HK-2 (cell line): ENCODE data around the gene DNLZ.

Experiments
- DNase-seq: peaks from one replicate; pipeline ENCODE4 v3.0.0-alpha.2; 2018; ENCODE audit not compliant: unreplicated experiment

The DNLZ gene

DNA sequence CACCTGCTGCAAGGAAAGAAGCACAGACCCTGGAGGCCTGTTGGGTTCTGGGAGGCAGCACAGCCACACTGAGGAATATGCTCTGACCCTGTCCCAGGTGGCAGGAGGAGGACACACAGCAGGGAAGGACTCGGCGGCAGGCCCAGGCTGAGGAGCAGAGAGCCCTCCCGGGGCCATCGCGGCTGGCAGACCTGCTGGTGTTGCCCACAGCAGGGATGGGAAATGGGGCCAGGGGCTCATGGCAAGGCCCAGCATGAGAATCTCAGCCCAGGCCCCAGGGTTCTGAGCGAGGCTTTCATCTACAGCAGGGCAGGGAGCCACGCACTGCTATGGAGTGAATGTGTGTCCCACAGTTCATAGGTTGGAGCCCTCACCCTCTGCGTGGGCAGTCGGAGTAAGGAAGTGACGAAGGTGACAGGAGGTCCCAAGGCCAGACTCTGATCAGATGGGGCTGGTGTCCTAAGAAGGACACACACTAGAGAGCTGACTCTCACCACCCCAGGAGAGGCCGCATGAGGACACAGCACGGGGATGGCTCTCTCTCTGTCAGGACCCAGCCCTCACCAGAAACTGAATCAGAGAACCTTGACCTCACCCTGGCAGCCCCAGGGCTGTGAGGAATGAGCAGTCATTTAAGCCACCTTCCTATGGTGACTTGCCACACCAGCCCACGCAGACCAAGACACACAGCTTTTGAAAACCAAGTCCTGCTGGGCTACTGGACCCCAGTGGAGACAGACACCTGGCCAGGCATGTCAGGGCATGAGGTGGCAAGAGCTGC, 46.5 kb downstream of the DNLZ start:
- no peak for DNase-seq

DNA sequence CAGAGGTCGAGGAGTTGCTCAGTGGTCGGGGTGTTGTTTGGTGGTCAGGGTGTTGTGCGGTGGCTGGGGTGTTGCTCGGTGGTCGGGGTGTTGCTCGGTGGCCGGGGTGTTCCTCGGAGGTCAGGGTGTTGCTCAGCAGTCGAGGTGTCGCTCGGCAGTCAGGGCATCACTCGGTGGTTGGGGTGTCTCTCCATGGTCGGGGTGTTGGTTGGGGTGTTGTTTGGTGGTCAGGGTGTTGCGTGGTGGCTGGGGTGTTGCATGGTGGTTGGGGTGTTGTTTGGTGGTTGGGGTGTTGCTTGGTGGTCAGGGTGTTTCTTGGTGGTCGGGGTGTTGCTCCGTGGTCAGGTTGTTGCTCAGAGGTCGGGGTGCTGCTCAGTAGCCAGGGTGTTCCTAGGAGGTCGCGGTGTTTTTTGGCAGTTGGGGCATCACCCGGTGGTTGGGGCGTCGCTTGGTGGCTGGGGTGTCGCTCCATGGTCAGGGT, 47.2 kb downstream of the DNLZ start:
- DNase-seq: no peak

DNA sequence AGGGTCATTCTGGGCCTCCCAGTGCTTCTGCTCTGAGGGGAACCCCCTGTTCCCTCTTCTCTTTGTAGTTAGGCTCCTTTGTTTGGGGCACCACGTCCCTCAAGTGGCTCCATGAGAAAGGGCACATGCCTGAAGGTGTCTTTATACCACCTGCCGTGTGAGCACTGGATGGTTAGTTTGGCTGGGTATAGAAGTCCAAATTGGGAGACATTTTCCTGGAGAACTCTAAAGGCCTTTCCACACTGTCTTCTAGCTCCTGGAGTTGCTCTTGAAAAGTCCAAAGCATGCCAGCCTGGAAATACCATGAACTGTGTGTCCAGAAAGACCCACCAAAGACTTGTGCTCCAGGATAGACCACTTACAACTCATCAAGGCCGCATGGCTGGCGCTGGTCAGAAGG, 48.6 kb downstream of the DNLZ start:
- DNase-seq: no peak

DNA sequence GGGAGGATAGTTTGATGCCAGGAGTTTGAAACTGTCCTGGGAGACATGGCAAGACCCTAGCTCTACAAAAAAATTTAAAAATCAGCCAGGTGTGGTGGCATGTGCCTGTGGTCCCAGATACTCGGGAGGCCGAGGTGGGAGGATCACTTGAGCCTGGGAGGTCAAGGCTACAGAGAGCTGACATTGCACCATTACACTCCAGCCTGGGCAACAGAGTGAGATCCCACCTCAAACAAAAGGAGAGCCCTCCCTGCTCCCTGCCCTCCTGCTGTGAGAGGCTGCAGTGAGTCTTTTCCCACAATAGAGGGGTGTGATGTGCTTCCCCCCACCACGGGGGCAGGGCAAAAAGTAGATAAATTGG, 49.5 kb downstream of the DNLZ start:
- no peak for DNase-seq

DNA sequence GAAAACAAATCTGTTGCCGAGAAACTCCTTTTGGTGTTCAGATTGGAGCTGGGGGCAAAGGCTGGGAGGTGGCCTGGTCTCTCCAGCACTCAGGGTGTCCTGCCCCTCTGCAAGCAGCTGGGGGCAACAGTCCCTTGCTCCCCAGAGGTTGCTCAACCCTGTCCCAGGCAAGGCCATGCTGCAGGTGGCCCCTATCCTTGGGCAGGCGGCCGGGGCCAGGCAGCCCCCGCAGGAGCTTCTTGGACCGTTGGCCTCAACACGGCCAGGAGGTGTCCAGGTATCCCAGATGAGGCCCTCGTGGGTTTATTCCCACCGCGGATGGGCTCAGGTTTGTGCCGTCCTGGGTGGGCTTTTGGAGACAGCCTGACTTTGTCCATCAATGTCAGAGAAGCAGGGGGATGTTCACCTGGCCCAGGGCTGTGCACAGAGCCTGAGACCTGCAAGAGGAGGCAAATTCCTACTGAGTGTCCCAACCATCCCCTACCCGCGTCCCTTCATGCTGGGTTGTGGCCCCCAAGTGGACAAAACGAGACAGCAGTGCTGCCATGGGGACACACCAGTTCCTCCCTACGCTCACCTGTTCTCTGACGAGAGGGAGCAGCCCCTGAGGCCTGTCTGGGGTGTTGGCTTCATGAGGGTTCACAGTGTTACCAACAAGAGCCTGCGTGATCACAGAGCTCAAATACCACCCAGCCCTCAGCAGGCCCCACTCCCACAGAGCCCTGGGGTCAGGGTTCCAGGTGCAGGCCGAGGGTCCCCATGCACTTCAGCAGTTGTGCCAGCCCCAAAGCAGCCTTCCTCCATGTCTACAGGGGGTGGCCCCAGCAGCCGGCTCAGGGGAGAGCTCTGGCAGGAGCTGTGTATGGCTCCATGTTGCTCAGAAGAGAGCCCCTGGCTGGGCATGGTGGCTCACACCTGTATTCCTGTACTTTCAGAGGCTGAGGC, 50.2 kb downstream of the DNLZ start:
- DNase-seq: no peak

DNA sequence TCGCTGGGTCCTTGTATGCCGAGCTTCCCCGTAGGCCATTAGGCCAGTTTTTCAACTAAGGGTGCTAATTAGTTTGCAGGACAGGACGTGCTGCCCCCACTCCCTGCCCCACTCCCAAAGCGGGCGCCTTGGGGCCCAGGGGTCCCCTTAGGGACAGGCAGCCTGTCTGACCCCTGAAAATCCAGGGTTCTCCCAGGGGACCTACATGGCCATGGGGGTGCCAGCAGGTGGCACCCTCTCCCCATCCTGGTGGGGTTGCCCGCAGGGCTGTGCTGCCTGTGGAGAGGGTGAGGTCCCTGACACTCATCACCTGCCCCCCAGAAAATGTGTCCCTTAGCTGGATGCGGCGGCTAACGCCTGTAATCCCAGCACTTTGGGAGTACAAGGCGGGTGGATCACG, 51.1 kb downstream of the DNLZ start:
- DNase-seq: peak; percentile 46

DNA sequence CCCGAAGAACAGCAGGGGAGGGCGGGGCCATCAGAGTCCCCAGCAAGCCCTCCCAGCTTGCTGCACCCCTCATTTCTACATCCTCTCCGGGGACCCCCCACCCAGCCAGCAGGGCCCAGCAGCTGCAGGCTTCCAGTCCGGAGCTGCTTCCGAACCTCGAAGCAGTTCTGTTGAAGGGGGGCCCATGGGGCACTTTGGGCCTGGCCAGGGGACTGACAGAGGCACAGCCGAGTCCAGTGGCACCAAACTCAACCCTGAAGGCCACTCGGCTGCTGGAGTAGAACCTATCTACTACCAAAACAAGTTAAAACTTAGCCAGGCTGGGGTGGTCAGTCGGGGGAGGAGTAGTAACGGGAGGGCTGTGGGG, 51.6 kb downstream of the DNLZ start:
- no peak for DNase-seq

DNA sequence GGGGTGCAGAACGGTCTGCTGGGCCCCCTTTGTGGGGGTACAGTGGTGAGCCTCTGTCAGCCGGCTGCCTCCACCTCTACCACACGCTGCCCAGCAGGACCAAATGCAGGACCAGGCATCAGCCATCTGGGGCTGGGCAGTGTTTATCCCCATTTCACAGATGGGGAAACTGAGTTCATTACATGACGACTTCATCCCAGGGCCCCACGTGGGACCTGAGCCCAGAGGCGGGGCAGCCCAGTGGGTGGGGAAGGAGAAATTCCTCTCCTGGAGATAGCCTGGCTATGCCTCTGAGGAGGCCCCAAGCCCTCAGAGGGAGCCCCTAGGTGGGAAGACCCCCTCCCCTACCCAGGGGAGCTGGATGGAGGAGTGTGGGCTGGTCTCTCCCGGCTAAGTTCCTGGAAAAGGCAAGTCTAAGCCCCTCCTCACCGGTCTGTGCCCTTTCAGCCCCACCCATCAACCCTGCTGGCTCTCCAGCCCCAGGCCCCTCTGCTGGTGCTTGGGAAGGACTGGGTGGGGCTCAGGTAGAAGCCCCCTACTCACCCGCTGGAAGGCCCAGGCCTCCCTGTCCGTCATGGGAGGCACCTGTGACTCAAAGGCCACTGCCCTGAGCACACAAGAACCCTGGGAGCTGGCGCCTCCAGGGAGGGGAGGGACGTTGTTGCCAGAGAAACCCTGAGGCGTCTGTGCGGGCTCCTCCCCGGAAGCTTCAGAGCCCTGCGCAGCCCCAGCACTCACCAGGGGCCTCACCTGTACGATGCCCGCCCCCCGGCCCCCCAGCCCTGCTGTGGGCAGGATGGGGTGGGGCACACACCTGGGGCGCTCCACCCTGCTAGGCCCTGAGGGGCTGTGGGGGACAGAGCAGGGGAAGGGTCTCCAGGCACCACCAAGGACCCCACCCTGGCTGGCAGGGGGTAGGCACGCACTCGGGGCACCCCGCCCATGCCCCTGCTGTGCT, 52.2 kb downstream of the DNLZ start:
- peak; percentile 59 for DNase-seq

DNA sequence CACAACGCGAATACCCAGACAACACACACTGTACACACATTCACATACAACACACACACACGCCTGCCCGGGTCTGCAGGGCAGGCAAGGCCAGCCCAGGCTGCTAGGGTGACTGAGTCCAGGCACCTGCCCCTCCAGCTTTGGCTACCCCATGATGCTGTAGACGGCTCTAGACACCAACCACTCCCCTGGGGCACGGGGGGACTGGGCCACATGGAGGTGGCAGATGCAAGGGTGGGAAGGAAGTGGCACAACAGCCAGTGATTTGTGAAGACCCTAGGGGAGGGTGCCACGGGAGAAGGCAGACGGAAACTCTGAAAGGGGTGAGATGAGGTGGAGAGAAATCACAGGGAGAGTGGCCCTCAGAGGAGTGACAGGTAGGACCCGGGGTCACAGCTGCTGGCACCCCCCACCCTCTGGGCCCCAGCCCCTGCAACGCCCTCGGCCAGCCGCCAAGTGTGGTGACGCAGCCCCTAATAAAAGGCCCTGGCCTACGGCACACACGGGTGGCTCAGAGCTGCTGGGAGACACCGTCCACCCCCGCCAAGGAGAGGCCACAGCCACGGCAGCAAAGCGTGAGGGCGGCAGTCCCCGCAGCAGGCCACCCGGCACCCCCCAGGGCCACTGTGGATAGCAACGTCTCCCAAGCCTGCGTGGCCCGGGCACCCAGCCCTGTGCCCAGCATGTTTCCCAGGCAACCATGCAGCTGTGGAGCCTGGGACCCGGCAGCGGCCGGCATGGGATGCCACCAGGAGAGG, 53.1 kb downstream of the DNLZ start:
- DNase-seq: no peak

DNA sequence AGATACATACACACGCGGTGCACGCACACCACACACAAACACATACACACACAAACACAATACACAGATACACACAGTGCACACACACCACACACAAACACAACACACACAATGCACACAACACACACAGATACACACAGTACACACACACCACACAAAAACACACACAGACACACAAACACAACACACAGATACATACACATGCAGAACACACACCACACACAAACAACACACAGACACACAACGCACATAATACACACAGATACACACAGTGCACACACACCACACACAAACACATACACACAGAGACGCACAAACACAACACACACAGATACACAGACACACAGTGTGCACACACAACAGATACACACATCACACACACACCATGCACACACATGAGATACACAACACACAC, 53.7 kb downstream of the DNLZ start:
- no peak for DNase-seq
